ENCODE measurements around the gene TGFBI. TPM values are rescaled to one million over a fixed set of nuclear protein-coding genes. Genes with fewer than 3 reads are reported as not detected.

The TGFBI gene
- total RNA-seq, 1 donor from 2014 or later: 27.9 TPM

GRCh38 chr5:136106351-136107031 lies 77.7 kb downstream of the TGFBI start:
- DNase-seq (ENCODE audit: low spot score): no peak
- Mint-ChIP-seq H3K27me3 (ENCODE audit: unreplicated experiment) (peaks cover 5% of the 10 kb centered on the region), H3K36me3 (ENCODE audit: low read depth, unreplicated experiment) (no peaks in the 10 kb centered on the region), H3K27ac (ENCODE audit: unreplicated experiment) (no peak overlapping the region), H3K9me3 (ENCODE audit: unreplicated experiment) (peaks cover 4% of the 10 kb centered on the region), H3K4me3 (ENCODE audit: unreplicated experiment) (no peak overlapping the region), H3K4me1 (ENCODE audit: unreplicated experiment) (peaks cover 10% of the 10 kb centered on the region)
- TF ChIP-seq, protein P1, sequence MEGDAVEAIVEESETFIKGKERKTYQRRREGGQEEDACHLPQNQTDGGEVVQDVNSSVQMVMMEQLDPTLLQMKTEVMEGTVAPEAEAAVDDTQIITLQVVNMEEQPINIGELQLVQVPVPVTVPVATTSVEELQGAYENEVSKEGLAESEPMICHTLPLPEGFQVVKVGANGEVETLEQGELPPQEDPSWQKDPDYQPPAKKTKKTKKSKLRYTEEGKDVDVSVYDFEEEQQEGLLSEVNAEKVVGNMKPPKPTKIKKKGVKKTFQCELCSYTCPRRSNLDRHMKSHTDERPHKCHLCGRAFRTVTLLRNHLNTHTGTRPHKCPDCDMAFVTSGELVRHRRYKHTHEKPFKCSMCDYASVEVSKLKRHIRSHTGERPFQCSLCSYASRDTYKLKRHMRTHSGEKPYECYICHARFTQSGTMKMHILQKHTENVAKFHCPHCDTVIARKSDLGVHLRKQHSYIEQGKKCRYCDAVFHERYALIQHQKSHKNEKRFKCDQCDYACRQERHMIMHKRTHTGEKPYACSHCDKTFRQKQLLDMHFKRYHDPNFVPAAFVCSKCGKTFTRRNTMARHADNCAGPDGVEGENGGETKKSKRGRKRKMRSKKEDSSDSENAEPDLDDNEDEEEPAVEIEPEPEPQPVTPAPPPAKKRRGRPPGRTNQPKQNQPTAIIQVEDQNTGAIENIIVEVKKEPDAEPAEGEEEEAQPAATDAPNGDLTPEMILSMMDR (IDR thresholded peaks at IDR 0.05; ENCODE audit: unreplicated experiment): no peak

GRCh38 chr5:136108180-136108611 lies 79.4 kb downstream of the TGFBI start:
- H3K27me3 Mint-ChIP-seq (ENCODE audit: unreplicated experiment): peaks cover 6% of the 10 kb centered on the region
- peaks cover 10% of the 10 kb centered on the region for H3K4me1 Mint-ChIP-seq (ENCODE audit: unreplicated experiment)
- no peaks in the 10 kb centered on the region for H3K36me3 Mint-ChIP-seq (ENCODE audit: low read depth, unreplicated experiment)
- no peak overlapping the region for H3K27ac Mint-ChIP-seq (ENCODE audit: unreplicated experiment)
- TF ChIP-seq, protein P1 (IDR thresholded peaks at IDR 0.05; ENCODE audit: unreplicated experiment): no peak
- H3K4me3 Mint-ChIP-seq (ENCODE audit: unreplicated experiment): no peak overlapping the region
- DNase-seq (ENCODE audit: low spot score): no peak
- H3K9me3 Mint-ChIP-seq (ENCODE audit: unreplicated experiment): peaks cover 4% of the 10 kb centered on the region

DNA sequence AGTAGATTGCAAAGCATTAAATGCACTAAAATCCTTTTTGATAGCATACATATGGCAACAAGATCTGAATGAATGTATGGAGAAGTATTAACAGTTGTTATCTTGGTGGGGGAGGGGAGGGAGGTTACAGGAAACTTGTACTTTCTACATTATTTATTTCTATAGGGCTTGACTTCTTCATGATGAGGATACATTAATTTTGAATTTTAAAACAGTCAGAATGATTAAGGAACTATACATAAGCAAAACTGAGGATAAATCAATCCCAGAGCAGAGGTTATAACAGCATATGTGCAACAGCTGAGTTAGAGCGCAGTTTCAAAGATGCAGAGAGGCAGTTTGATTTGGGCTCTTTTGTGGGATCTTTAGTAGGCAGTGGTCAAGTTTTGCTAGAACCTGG lies 80.0 kb downstream of the TGFBI start:
- peaks cover 13% of the 10 kb centered on the region for H3K4me1 Mint-ChIP-seq (ENCODE audit: unreplicated experiment)

GRCh38 chr5:136109453-136110135 lies 80.8 kb downstream of the TGFBI start:
- H3K27ac Mint-ChIP-seq (ENCODE audit: unreplicated experiment): no peak overlapping the region

More for the DNA sequence above, 80.0 kb downstream of the TGFBI start:
- peaks cover 4% of the 10 kb centered on the region for H3K9me3 Mint-ChIP-seq (ENCODE audit: unreplicated experiment)
- no peak overlapping the region for H3K27ac Mint-ChIP-seq (ENCODE audit: unreplicated experiment)
- H3K4me3 Mint-ChIP-seq (ENCODE audit: unreplicated experiment): no peak overlapping the region
- TF ChIP-seq, protein P1 (IDR thresholded peaks at IDR 0.05; ENCODE audit: unreplicated experiment): no peak
- DNase-seq (ENCODE audit: low spot score): no peak
- peaks cover 7% of the 10 kb centered on the region for H3K27me3 Mint-ChIP-seq (ENCODE audit: unreplicated experiment)
- H3K36me3 Mint-ChIP-seq (ENCODE audit: low read depth, unreplicated experiment): no peaks in the 10 kb centered on the region

More at GRCh38 chr5:136109453-136110135, 80.8 kb downstream of the TGFBI start:
- no peak overlapping the region for H3K4me3 Mint-ChIP-seq (ENCODE audit: unreplicated experiment)
- H3K27me3 Mint-ChIP-seq (ENCODE audit: unreplicated experiment): peaks cover 3% of the 10 kb centered on the region
- TF ChIP-seq, protein P1 (IDR thresholded peaks at IDR 0.05; ENCODE audit: unreplicated experiment): no peak
- peaks cover 1% of the 10 kb centered on the region for H3K9me3 Mint-ChIP-seq (ENCODE audit: unreplicated experiment)
- no peak for DNase-seq (ENCODE audit: low spot score)
- peaks cover 8% of the 10 kb centered on the region for H3K4me1 Mint-ChIP-seq (ENCODE audit: unreplicated experiment)
- no peaks in the 10 kb centered on the region for H3K36me3 Mint-ChIP-seq (ENCODE audit: low read depth, unreplicated experiment)

Other genes starting within 250 kb of the TGFBI start
- not detected for gene SLC25A48, start 194.3 kb upstream of the TGFBI start, total RNA-seq (ENCODE audit: unreplicated experiment)
- gene IL9, start 133.1 kb upstream of the TGFBI start, total RNA-seq (ENCODE audit: unreplicated experiment): not detected
- not detected for gene LECT2, start 74.0 kb upstream of the TGFBI start, total RNA-seq (ENCODE audit: unreplicated experiment)
- 68.5 TPM for gene SMAD5, start 103.9 kb downstream of the TGFBI start, total RNA-seq (ENCODE audit: unreplicated experiment)
- gene SMIM32, start 164.2 kb downstream of the TGFBI start, total RNA-seq (ENCODE audit: unreplicated experiment): not detected

Measured in endothelial cell (in vitro differentiated cells).